GM12864 (cell line): ENCODE data around the gene BTBD10.
A peak's percentile ranks its signal among the peaks of the same experiment; 100 is the strongest.

Experiments used
- DNase-seq: peaks from one replicate; pipeline ENCODE4 v3.0.0-alpha.2; 2011; ENCODE audit warnings: low read depth
- H3K4me3 ChIP-seq: 2 replicates; pipeline ENCODE4 v1.5.1; 2011; ENCODE audit warnings: mild to moderate bottlenecking, low read depth, low read length, control low read depth
- TF ChIP-seq, protein P1 (sequence below): IDR thresholded peaks from 2 replicates; pipeline ENCODE4 v1.5.1; 2011; ENCODE audit warnings: low read depth, mild to moderate bottlenecking, moderate library complexity, low read length, control low read depth, inconsistent platforms; ENCODE audit errors: missing control alignments

Gene BTBD10

GRCh38 chr11:13391217-13391616, 71.8 kb downstream of the BTBD10 start:
- no peak overlapping the region for H3K4me3 ChIP-seq
- DNase-seq: no peak
- TF ChIP-seq, protein P1, sequence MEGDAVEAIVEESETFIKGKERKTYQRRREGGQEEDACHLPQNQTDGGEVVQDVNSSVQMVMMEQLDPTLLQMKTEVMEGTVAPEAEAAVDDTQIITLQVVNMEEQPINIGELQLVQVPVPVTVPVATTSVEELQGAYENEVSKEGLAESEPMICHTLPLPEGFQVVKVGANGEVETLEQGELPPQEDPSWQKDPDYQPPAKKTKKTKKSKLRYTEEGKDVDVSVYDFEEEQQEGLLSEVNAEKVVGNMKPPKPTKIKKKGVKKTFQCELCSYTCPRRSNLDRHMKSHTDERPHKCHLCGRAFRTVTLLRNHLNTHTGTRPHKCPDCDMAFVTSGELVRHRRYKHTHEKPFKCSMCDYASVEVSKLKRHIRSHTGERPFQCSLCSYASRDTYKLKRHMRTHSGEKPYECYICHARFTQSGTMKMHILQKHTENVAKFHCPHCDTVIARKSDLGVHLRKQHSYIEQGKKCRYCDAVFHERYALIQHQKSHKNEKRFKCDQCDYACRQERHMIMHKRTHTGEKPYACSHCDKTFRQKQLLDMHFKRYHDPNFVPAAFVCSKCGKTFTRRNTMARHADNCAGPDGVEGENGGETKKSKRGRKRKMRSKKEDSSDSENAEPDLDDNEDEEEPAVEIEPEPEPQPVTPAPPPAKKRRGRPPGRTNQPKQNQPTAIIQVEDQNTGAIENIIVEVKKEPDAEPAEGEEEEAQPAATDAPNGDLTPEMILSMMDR: no peak

DNA sequence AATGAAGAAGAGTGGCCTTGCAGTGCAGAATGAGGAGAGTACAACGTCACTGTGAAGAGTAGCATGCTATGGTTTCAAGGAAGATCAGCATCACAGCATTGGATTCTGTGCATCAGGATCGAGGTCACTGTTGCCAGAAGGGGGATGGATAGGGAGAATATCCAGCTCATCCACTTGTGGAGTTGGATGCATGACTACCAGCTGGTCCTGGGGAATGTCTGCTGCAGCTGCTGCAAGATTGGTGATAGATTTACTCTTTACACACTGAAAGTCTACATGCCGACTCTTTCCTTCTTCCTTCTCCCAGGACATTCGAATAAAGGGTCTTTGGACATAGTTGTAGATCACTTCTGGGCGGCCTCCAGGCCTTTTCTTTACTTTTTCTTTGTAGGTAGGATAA, 74.3 kb downstream of the BTBD10 start:
- no peak for DNase-seq
- no peak overlapping the region for H3K4me3 ChIP-seq
- TF ChIP-seq, protein P1: no peak

DNA sequence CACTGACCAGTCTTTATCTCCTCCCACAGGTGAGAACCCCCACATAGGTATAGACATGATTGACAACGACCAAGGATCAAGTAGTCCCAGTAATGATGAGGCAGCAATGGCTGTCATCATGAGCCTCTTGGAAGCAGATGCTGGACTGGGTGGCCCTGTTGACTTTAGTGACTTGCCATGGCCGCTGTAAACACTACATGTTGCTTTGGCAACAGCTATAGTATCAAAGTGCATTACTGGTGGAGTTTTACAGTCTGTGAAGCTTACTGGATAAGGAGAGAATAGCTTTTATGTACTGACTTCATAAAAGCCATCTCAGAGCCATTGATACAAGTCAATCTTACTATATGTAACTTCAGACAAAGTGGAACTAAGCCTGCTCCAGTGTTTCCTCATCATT, 76.5 kb downstream of the BTBD10 start:
- no peak overlapping the region for H3K4me3 ChIP-seq
- DNase-seq: no peak
- TF ChIP-seq, protein P1: no peak

- no peak overlapping the region for H3K4me3 ChIP-seq
- TF ChIP-seq, protein P1: peak; percentile 61
- DNase-seq: peak; percentile 10
Measured at GRCh38 chr11:13384908-13385640, 77.9 kb downstream of the BTBD10 start.

DNA sequence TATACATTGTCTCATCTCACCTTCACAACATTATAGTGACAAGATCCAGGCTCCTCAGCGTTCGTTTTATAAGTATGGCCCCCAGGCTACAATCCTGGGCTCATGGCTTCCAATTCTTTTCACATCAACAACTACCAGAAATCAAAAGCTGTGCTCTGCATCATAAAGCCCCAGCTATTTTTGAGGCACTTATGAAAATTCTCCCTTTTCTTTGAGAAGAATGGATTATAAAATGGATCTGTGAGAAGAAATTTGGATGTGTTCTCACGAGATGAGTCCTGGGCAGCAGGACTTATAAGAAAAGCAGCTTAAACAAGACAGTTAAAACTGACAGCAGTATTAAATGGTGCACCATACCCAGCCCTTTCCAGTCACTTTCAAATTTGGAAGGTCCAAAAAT, 80.3 kb downstream of the BTBD10 start:
- TF ChIP-seq, protein P1: no peak
- DNase-seq: no peak

DNA sequence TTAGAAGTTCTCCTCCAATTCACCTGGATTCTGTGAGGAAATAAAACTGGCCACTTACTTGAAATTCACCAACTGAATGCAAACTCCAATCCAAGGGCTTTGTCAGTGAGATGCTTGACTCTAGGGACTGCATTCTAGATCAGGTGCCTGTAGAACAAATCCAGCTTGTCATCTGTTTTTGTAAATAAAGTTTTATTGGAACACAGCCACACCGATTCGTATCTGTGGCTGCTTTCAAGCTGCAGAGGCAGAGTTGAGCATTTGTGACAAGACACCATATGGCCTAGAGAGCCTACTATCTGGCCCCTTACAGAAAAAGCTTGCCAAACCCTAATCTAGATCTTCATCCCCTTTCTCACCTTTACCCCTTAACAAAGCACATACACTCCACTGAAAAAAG, 82.3 kb downstream of the BTBD10 start:
- DNase-seq: no peak
- TF ChIP-seq, protein P1: no peak
- H3K4me3 ChIP-seq: no peak overlapping the region

More for the DNA sequence above, 80.3 kb downstream of the BTBD10 start:
- H3K4me3 ChIP-seq: no peak overlapping the region

DNA sequence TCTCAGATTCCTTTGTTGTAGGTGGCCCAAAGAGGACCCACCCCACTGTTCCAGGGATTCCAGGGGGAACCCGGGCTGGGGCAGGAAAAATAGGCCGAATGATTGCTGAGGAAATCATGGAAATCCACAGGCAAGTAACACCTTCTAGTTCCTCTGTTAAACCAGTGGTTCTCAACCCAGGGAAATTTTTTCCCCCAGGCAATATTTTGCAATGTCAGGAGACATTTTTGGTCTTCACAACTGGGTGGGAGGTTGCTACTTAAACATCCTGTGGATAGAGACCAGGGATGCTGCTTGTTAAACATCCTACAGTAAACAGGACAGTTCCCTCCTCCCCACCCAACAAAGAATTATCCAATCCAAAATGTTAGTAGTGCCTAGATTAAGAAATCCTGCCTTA, 84.7 kb downstream of the BTBD10 start:
- TF ChIP-seq, protein P1: no peak
- no peak for DNase-seq
- H3K4me3 ChIP-seq: no peak overlapping the region
